ENCODE data around the gene BMP4.
"Not testable (repeated sequence)": the region's sequence is repeated elsewhere in the genome, so short reads cannot be mapped to it uniquely, and the experiment has no call there.

Gene BMP4

GRCh38 chr14:53956427-53957201, at the start of gene BMP4:
TSS of gene BMP4 (minus strand) at chr14:53956825. CDS start at chr14:53952222, 4,603 bp downstream.
- DNase-seq, result no peak

- DNase-seq, result no peak
Observed at GRCh38 chr14:54003064-54003463, 46.4 kb upstream of the BMP4 start.

DNA sequence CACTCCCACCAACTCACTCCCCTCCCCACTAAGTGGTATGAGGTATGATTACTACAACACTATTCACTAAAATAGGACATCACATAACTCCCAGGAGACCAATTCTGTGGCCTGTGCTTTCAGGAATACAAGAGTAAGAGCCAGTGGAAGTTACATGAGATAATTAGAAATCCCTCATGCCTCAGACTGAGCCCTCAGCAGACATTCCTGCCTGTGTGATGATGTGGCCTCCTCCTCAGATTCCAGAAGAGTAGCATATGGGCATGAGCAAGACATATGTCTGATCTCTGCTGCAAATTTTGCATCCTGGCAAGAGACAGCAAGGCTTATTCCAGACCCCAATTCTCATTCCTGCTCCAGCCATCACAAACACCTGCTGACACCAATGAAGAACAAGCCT, 46.0 kb upstream of the BMP4 start:
- DNase-seq, result no peak

- DNase-seq, result no peak
Observed at GRCh38 chr14:54001189-54001878, 44.7 kb upstream of the BMP4 start.

DNA sequence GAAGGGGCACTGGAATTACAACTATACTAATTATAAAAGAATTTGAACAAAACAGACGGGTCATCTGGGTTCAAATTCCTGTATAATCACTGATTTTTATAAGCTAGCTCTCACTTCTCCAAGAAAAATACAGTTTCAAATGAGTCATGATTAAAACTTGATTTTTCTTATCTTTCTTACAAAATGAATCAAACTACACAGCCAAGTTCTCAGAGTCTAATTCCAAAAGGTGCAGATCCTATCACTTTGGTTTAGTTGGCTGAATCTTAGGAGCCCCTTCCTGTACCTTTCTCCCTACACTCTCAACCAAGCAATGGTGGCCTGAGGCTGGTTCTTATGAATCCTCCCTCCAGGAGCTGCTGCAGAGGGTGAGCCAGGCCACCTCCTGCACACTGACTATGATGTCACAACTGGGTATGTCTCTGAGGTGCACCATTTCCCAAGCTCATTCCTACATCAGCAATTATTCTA, 43.8 kb upstream of the BMP4 start:
- DNase-seq, result no peak

DNA sequence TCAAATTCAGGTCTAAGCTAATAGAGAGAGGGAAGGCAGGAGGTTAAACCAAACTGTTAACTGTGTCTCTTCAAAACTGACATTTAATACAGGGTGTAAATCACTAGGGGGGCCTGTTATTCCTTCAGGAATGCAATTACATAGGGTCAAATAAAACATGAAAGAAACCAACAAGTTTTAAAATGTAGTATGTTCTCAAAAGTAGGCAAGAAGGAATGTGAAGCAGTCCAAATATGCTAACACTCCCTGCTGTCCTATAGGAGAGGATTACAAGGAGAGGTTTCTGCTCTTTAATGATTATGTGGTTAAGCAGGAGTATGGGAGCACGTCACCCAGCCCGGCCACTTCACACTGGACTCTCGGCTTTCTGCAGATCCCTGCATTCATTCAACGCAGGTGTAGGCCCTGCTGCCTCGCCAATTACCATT, 42.5 kb upstream of the BMP4 start:
- no peak for DNase-seq

GRCh38 chr14:53996041-53996440, 39.4 kb upstream of the BMP4 start:
- DNase-seq, result no peak

GRCh38 chr14:53993920-53994607, 37.4 kb upstream of the BMP4 start:
- DNase-seq, result no peak

GRCh38 chr14:53990978-53991377, 34.4 kb upstream of the BMP4 start:
- DNase-seq, result no peak

DNA sequence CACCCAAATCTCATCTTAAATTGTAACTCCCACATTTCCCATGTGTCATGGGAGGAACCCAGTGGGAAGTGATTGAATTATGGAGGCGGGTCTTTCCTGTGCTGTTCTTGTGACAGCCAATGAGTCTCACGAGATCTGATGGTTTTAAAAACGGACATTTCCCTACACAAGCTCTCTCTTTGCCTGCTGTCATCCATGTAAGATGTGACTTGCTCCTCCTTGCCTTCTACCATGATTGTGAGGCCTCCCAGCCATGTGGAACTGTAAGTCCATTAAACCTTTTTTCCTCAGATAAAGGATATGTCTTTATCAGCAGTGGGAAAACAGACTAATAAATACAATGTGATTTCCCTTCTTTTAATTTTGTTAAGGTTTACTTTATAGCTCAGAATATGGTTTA, 30.1 kb upstream of the BMP4 start:
- not testable (repeated sequence) for DNase-seq

GRCh38 chr14:53984958-53985357, 28.3 kb upstream of the BMP4 start:
- not testable (repeated sequence) for DNase-seq

- no peak for DNase-seq
Observed at GRCh38 chr14:53983112-53983511, 26.5 kb upstream of the BMP4 start.

GRCh38 chr14:53982546-53982945, 25.9 kb upstream of the BMP4 start:
- no peak for DNase-seq

- no peak for DNase-seq
Observed at GRCh38 chr14:53979747-53980642, 23.4 kb upstream of the BMP4 start.

GRCh38 chr14:53979113-53979681, 22.6 kb upstream of the BMP4 start:
- peak; percentile 52 for DNase-seq

- DNase-seq, result no peak
Observed at GRCh38 chr14:53978194-53978593, 21.6 kb upstream of the BMP4 start.

- DNase-seq, result no peak
Observed at GRCh38 chr14:53975444-53975843, 18.8 kb upstream of the BMP4 start.

DNA sequence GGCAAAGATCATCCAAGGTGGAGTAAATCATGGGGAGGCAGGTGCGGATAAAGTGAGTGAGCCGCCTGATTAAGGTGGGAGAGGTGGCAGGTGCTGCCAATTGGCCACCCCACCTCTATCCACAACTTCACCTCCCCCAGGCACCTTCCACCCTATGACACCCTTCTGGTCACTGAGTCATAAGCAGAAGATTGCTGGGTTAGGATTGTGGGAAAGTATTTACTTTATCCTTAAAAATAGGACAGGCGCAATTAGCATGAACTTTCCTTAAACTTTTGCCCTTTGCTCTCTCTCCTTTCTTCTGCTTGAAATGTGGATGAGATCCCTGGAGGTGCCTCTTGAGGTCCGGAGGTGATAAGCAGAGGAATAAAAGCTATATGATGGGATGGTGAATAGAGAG, 14.9 kb upstream of the BMP4 start:
- DNase-seq, result no peak

GRCh38 chr14:53969326-53969725, 12.7 kb upstream of the BMP4 start:
- no peak for DNase-seq

- no peak for DNase-seq
Observed at GRCh38 chr14:53968726-53969125, 12.1 kb upstream of the BMP4 start.

GRCh38 chr14:53967606-53968005, 11.0 kb upstream of the BMP4 start:
- DNase-seq, result no peak

DNA sequence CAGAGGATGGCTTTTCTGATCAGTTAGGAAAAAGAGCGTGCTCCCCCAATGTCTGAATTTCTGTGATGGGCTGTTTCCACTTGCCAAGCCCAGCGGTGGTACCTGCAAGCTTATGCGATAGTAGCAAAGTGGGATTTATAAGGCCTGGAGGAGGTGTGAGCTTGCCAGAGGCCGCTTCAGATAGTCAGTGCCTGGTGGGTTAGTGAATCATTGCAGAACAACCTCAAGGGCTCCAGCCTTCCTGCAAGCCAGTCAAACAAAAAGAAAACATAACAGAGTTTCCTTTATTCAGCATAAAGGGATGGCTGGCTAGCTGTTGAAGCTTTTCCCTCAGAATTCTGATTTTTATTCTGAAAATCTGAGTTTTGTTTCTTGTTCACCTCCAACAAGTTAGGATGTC, 7.6 kb upstream of the BMP4 start:
- DNase-seq, result no peak

Data from OCI-M1 (cell line).